Prostate gland (tissue), 2 donors: ENCODE data around the gene EHBP1L1.

Experiments used
- CTCF ChIP-seq, 4 experiments: fragments of 200-600 bp in 2 of 4; fragments of 450-650 bp in 2 of 4; sonication (generic) in 2 of 4; IDR thresholded peaks; 1 replicate in 3 of 4; 2 replicates in 1 of 4; pipeline ENCODE4 v1.5.1; 2016 to 2019; ENCODE audit warnings: antibody characterized with exemption in 4 of 4, mild to moderate bottlenecking in 2 of 4, moderate library complexity in 2 of 4
- POLR2A ChIP-seq: fragments of 450-650 bp; IDR thresholded peaks from one replicate; pipeline ENCODE4 v1.6.1; 2016; ENCODE audit warnings: antibody characterized with exemption, mild to moderate bottlenecking

DNA sequence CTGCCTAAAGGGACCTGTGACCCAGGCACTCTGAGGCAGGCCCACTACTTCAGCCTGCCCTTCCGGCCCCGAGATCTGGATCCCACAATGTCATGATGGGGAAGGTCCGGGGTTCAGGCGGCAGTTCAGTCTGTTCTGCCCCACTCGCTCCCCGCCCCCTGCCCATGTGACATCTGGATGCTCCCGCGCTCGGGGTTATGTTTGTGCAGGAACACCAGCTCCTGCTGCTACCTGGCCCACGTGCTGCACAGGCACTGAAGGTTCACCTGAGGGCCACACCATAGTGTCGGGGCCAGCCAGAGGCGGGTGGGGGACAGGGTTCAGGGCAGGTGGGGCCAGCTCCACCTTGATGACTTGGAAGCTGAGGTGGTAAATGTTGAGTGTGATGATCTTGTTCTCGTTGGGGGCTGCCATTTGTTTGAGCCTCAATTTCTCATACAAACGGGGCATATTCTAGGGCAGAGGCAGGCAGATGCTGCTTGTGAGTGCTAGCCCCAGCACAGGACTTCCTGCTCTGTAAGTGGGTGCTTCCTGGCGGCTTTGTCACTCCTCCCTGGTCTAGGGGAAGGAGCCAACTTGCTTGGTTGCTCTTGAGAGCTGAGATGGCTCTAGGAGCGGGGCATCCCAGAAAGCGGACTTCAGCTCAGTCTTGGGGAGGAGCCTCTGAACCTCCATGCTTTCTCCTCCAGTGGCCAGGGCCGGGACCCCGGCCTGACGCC, 57.7 kb downstream of the EHBP1L1 start:
- TF ChIP-seq CTCF (IDR thresholded peaks at IDR 0.05) (no peak), POLR2A (no peak)
